Neutrophil (primary cell): Measurements from ENCODE around the gene INSL4.

Experiments used
- H3K27ac ChIP-seq: fragments of 200-600 bp; sonication (generic); 2 replicates; pipeline ENCODE4 v1.5.1; 2016; ENCODE audit warnings: mild to moderate bottlenecking, moderate library complexity
- H3K27me3 ChIP-seq: fragments of 200-600 bp; sonication (generic); 2 replicates; pipeline ENCODE4 v1.6.0; 2016; ENCODE audit warnings: mild to moderate bottlenecking
- H3K36me3 ChIP-seq: fragments of 200-600 bp; sonication (generic); 2 replicates; pipeline ENCODE4 v1.5.1; 2017
- H3K4me1 ChIP-seq, 2 experiments: fragments of 200-600 bp in 1 of 2; sonication (generic) in 1 of 2; 1 replicate in 1 of 2; 2 replicates in 1 of 2; pipeline versions ENCODE4 v1.5.1 to v1.6.1; 2013 to 2016; ENCODE audit warnings: low read depth in 1 of 2, low read length in 1 of 2, mild to moderate bottlenecking in 1 of 2, moderate library complexity in 1 of 2; ENCODE audit not compliant: control insufficient read depth in 1 of 2, insufficient read depth in 1 of 2
- H3K4me3 ChIP-seq, 2 experiments: fragments of 200-600 bp in 1 of 2; sonication (generic) in 1 of 2; 1 replicate in 1 of 2; 2 replicates in 1 of 2; pipeline ENCODE4 v1.5.1; 2013 to 2016; ENCODE audit warnings: low read depth in 1 of 2, low read length in 1 of 2, mild to moderate bottlenecking in 1 of 2, moderate library complexity in 1 of 2
- H3K9me3 ChIP-seq: fragments of 200-600 bp; sonication (generic); 2 replicates; pipeline ENCODE4 v1.5.1; 2016
- TF ChIP-seq, protein P1 (sequence below): fragments of 200-600 bp; sonication (generic); IDR thresholded peaks from 2 replicates; pipeline ENCODE4 v1.5.1; 2016; ENCODE audit warnings: antibody characterized with exemption

Gene INSL4

DNA sequence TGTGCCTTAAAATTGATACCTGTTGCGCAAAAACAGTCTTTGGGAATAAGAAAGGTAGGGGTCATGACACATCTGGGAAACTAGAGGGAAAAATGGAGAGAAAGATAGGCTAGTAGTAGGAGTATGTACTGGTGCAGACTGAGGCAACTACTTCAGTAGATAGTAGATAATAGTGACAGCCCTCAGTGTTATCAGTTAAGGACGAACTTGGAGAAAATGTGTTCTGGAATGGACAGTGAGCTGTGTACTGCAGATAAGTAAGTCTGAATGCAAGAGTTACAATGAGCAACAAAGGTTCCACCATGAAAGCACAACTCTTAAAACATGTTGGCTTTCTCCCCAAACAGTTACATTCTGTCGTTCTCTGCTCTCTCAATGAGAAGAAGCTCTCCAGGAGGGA lies 39.2 kb upstream of the INSL4 start:
- no peaks in the 10 kb centered on the region for H3K4me1 ChIP-seq
- TF ChIP-seq, protein P1, sequence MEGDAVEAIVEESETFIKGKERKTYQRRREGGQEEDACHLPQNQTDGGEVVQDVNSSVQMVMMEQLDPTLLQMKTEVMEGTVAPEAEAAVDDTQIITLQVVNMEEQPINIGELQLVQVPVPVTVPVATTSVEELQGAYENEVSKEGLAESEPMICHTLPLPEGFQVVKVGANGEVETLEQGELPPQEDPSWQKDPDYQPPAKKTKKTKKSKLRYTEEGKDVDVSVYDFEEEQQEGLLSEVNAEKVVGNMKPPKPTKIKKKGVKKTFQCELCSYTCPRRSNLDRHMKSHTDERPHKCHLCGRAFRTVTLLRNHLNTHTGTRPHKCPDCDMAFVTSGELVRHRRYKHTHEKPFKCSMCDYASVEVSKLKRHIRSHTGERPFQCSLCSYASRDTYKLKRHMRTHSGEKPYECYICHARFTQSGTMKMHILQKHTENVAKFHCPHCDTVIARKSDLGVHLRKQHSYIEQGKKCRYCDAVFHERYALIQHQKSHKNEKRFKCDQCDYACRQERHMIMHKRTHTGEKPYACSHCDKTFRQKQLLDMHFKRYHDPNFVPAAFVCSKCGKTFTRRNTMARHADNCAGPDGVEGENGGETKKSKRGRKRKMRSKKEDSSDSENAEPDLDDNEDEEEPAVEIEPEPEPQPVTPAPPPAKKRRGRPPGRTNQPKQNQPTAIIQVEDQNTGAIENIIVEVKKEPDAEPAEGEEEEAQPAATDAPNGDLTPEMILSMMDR, result no peak
- no peaks in the 10 kb centered on the region for H3K27me3 ChIP-seq
- no peak overlapping the region for H3K4me3 ChIP-seq
- H3K27ac ChIP-seq, result no peak overlapping the region
- no peaks in the 10 kb centered on the region for H3K9me3 ChIP-seq
- H3K36me3 ChIP-seq, result no peaks in the 10 kb centered on the region

DNA sequence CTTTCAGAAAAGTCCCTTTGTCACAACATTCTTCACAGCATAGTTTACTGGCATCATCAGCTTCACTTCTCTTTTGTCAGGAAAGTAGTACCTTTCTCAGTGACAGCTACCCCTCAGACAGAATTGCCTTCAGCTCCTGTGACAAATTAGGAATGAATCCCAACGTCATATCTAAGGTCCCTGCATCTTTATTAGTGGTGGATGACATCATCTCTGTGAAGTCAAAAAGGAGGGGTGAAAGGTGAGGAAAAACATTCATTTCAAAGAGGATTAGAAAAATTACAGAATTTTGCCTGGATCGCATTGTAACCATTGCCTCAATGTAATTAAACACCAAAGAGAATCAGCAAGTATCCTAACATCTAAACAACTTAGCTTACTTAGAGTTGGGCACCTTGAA lies 37.9 kb upstream of the INSL4 start:
- H3K4me1 ChIP-seq, result no peaks in the 10 kb centered on the region
- no peaks in the 10 kb centered on the region for H3K9me3 ChIP-seq
- TF ChIP-seq, protein P1, result no peak
- no peaks in the 10 kb centered on the region for H3K27me3 ChIP-seq
- no peak overlapping the region for H3K4me3 ChIP-seq
- no peaks in the 10 kb centered on the region for H3K36me3 ChIP-seq
- H3K27ac ChIP-seq, result no peak overlapping the region

DNA sequence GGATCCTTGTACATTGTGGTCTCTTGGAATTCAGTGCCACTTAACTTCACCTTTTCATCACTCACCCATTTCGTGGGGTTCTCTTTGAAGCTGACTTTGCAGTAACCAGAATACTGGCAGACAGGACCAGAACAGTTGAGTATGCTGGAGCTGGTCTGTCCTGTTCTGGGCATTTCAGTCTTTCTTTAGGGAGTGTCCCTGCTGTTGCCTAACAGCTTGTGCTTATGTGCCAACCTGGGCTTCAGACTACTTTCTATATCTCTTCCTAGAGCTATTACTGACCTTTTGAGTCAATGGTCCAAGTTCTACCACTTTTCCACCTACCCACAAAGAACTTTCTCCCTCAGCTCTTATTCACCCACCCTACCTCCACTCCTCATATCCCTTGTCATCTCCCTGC lies 35.8 kb upstream of the INSL4 start:
- Histone ChIP-seq H3K36me3 (no peaks in the 10 kb centered on the region), H3K4me1 (no peaks in the 10 kb centered on the region), H3K9me3 (no peaks in the 10 kb centered on the region), H3K27ac (no peak overlapping the region), H3K27me3 (no peaks in the 10 kb centered on the region), H3K4me3 (no peak overlapping the region)
- TF ChIP-seq, protein P1, result no peak

DNA sequence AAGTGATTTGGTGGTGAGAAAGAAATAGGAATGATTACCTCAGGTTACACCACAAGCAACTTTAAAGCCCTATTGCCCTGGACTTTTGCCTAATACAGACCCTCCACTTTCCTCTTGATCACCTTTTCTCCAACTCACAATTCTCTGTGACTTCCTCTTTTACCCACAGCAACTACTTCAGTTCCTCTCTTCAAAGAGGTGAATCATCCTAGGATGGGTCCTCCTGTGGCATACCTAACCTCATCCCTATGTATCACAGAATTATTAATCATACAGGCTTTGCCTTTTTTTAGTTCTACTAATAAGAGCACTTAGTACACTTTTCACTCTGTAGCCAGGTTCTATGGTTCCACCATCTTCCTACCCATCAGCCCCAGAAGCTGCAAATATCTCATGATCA lies 26.1 kb upstream of the INSL4 start:
- TF ChIP-seq, protein P1, result no peak

DNA sequence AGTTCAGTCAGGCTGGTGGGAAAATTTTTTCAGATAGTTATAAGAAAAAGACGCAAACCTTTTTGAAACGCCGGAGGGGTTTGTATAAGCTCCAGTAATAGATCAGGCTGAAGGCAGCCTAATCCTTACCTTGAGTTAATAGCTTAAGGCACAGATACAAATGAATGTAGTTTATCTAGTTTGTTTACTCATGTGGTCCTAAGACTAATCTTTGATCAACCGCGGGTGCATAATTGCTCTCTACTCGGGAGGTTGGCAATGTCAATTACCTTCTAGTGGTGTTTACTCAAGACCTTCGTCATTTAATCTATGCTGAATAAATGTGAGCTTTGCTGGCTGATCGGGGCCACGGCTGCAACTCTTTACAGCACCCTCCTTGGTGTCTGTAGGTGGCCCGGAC lies 665 bp upstream of the INSL4 start:
- Histone ChIP-seq H3K9me3 (no peaks in the 10 kb centered on the region), H3K27ac (no peak overlapping the region), H3K36me3 (no peaks in the 10 kb centered on the region), H3K4me3 (no peak overlapping the region), H3K4me1 (no peaks in the 10 kb centered on the region), H3K27me3 (no peaks in the 10 kb centered on the region)
- TF ChIP-seq, protein P1, result no peak

More for the DNA sequence above, 26.1 kb upstream of the INSL4 start:
- Histone ChIP-seq H3K27me3 (no peaks in the 10 kb centered on the region), H3K27ac (no peak overlapping the region), H3K4me1 (no peaks in the 10 kb centered on the region), H3K36me3 (no peaks in the 10 kb centered on the region), H3K4me3 (no peak overlapping the region), H3K9me3 (no peaks in the 10 kb centered on the region)
